ENCODE results near the gene GSX2. TPM values are rescaled to one million over a fixed set of nuclear protein-coding genes. Genes with fewer than 3 reads are reported as not detected.

Gene GSX2
- not detected in 5 replicates for total RNA-seq (2022; extraction: Qiagen RNA extraction; ENCODE audit: low read depth)

DNA sequence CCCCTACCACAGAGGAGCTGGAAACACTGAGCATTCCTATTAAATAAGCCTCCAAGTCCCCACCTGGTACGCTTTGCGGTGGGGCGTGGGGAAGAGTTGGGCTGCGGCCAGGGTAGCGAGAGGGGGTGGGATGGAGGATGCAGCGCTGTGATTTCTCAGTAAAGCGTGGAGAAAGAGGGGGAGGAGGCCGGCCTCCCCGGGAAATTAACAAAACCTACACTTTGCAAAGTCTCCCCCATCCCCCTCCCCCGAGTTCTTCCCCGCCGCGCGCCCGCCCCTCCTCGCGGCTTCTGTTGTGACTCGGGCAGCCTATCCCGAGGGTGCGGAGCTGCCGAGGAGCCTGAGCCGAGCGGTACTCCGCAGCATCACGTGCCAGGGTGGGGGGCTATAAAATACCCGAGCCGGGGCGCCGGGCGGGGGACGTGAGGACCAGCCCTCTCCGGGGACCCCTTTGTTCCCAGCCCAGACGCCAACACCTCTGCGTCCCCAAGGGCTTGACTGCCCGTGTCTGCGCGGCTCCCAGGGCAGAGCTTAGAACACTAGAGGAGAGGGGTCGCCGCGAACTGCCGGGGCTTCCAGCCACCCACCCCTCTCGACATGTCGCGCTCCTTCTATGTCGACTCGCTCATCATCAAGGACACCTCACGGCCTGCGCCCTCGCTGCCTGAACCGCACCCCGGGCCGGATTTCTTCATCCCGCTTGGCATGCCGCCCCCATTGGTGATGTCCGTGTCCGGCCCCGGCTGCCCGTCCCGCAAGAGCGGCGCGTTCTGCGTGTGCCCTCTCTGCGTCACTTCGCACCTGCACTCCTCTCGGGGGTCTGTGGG lies at the start of gene GSX2:
GSX2 (plus strand) TSS at position 416 of the 827 bp plus-strand sequence; CDS start at position 598, 182 bp downstream.

DNA sequence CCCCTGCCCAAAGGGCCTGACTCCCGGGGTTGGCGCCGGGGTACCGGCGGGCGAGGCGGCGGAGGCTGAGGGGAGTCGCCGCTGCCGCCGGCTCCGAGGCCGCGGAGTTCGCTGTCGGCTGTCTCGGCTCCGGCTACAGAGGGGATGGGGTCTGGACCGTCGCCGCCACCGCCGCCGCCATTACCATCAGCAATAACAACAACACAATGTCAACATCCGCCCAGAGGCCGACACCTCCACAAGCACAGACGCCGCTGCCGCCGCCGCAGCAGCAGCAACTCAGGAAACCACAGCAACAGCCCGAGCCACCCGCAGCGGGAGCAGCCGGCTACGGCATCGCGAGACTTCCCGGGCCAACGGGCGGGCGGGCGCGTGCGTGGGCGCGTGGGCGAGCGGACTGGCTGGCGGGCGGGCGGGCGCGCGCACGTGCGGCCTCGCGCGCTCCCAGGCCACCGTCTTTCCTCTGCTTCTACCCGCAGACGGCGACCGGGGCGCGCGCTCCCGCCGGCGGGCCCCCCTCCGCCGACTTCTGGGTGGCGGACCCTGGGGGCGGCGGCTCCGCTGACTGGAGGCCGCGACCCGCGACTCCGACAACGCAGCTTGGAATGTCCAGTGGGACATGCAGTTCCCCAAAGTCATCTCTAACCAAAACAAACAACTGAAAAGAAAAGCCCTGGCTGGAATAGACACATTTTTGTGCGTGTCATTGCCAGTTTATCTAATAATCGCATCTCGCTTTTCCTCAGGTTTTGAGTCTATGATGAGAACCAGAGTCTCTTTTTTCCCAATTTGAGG lies 35.4 kb upstream of the GSX2 start, which contains the start of gene CHIC2:
CHIC2 (minus strand) TSS at position 289 of the 795 bp plus-strand sequence. CDS start 305 bp downstream, outside the sequence.

Other genes with a start within 250 kb of the GSX2 start
- 5.6 to 10.8 TPM (median 8.4 TPM) in 5 replicates for gene CHIC2, start 35.6 kb upstream of the GSX2 start, total RNA-seq (2022; extraction: Qiagen RNA extraction; ENCODE audit: low read depth)
- 0.34 to 0.66 TPM (median 0.61 TPM) in 5 replicates for gene PDGFRA, start 129.1 kb downstream of the GSX2 start, total RNA-seq (2022; extraction: Qiagen RNA extraction; ENCODE audit: low read depth)

All from A549 treated with RU486 at 1 μM for 4 hours (cell line).